IMR-90 (cell line): ENCODE data around the gene RNPEPL1.

Experiments
- BHLHE40 ChIP-seq: fragments of 150-350 bp; IDR thresholded peaks from 2 replicates; pipeline ENCODE4 v1.6.1; 2016; ENCODE audit warnings: mild to moderate bottlenecking, low read depth, low read length
- CEBPB ChIP-seq: IDR thresholded peaks from 2 replicates; pipeline ENCODE4 v1.6.1; 2012; ENCODE audit warnings: low read depth, low read length, improper control_type of control experiment
- CHD1 ChIP-seq: IDR thresholded peaks from 2 replicates; pipeline ENCODE4 v1.6.1; 2012; ENCODE audit warnings: low read depth, low read length, improper control_type of control experiment
- CTCF ChIP-seq: conservative IDR thresholded peaks from 2 replicates; pipeline ENCODE4 v1.5.1; 2012; ENCODE audit warnings: mild to moderate bottlenecking, low read depth, low read length, improper control_type of control experiment
- MAFK ChIP-seq: IDR thresholded peaks from 2 replicates; pipeline ENCODE4 v1.6.1; 2012; ENCODE audit warnings: low read depth, low read length, improper control_type of control experiment
- MXI1 ChIP-seq: IDR thresholded peaks from 2 replicates; pipeline ENCODE4 v1.6.1; 2012; ENCODE audit warnings: low read depth, mild to moderate bottlenecking, low read length, moderate library complexity, borderline replicate concordance
- NFE2L2 ChIP-seq: fragments of 150-350 bp; IDR thresholded peaks from 2 replicates; pipeline ENCODE4 v1.6.1; 2016; ENCODE audit warnings: low read depth, mild to moderate bottlenecking, low read length
- POLR2A ChIP-seq: IDR thresholded peaks from 2 replicates; pipeline ENCODE4 v1.6.1; 2012; ENCODE audit warnings: mild to moderate bottlenecking, low read depth, low read length
- RAD21 ChIP-seq: IDR thresholded peaks from 2 replicates; pipeline ENCODE4 v1.6.1; 2012; ENCODE audit warnings: low read length, improper control_type of control experiment
- RCOR1 ChIP-seq: IDR thresholded peaks from 2 replicates; pipeline ENCODE4 v1.6.1; 2012; ENCODE audit warnings: mild to moderate bottlenecking, low read length, improper control_type of control experiment; ENCODE audit not compliant: insufficient replicate concordance
- RFX5 ChIP-seq: IDR thresholded peaks from 2 replicates; pipeline ENCODE4 v1.8.0; 2012; ENCODE audit warnings: low read depth, mild to moderate bottlenecking, low read length, moderate library complexity
- TF ChIP-seq, protein P1 (sequence below): fragments of 150-350 bp; IDR thresholded peaks from 2 replicates; pipeline ENCODE4 v1.6.1; 2017; ENCODE audit warnings: mild to moderate bottlenecking, antibody characterized with exemption, low read length, low read depth

DNA sequence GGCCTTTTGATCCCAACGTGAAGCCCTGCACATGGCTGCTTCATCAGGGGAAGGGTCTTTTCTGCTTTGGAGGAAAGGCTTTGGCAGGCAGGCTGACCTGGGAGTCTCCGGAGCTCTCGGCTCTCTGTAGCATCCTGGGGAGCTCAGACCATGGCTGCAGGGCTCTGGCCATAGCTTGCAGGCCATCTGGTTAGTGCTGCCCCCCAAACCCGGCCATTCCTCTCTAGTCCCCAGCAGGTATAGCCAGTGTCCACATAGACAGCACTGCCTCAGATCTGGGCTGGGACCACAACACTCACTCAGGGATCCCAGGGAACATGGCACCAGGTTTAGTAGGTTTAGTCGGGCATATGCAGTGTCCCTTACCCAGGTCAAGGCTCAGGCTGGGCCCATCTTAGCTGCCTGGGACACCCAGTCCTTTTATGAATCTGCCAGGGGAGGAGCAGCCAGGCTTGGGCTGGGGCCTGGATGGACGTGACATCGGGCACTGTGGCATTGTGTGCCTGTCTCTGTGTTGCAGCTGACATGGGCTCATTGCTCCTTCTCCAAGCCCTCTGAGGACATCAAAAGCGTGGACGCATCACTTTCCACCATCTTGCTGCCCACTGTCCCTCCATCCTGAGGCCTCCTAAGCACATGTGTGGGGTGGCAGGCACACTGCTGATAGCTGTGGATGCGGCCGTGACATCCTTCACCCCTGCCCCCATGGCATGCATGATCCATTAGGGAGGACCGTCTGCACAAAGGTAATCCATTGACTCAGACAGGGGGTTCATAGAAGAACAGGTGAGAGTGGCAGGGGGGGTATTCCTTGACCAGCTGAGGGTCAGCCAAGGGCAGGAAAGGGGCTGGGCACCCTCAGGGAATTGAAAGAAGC lies 37.8 kb downstream of the RNPEPL1 start:
- TF ChIP-seq CTCF: no peak
- no peak for TF ChIP-seq MXI1
- TF ChIP-seq POLR2A: no peak
- TF ChIP-seq RAD21: no peak
- TF ChIP-seq MAFK: no peak
- TF ChIP-seq RFX5: no peak
- TF ChIP-seq CEBPB: no peak
- TF ChIP-seq BHLHE40: no peak
- TF ChIP-seq, protein P1, sequence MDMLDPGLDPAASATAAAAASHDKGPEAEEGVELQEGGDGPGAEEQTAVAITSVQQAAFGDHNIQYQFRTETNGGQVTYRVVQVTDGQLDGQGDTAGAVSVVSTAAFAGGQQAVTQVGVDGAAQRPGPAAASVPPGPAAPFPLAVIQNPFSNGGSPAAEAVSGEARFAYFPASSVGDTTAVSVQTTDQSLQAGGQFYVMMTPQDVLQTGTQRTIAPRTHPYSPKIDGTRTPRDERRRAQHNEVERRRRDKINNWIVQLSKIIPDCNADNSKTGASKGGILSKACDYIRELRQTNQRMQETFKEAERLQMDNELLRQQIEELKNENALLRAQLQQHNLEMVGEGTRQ: no peak
- TF ChIP-seq RCOR1: no peak
- no peak for TF ChIP-seq CHD1
- TF ChIP-seq NFE2L2: no peak
